ENCODE results near the gene SGMS1. TPM values are rescaled to one million over a fixed set of nuclear protein-coding genes. Genes with fewer than 3 reads are reported as not detected.

The SGMS1 gene
- total RNA-seq, 1 experiment from 2014 or later, result 20.4 TPM

DNA sequence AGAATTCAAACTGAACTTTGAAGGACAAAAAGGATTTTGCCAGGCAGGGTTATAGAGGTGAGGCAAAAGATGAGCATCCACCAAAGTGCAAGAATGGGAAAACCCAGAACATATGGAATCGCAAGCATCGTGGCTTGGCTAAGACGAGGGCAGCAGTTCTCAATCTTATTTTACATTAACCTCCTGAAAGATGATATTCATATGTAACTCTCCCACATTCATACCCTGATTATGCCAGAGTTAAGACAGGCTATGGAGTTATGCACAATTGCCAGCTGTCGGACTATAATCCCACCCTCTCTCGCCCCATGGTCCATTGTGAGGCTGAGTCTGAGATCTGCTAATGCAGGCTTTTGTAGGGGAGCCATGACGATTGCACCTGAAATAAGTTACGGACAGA is 351.2 kb downstream of the SGMS1 start:
- no peaks in the 10 kb centered on the region for H3K9me3 ChIP-seq (ENCODE audit: control insufficient read depth, low read depth, low read length)

More for the DNA sequence above, 351.2 kb downstream of the SGMS1 start:
- H3K27me3 ChIP-seq (ENCODE audit: insufficient read depth, low read length), result no peaks in the 10 kb centered on the region; the same call in 1 of the 2 replicates
- DNase-seq, result no peak
- TF ChIP-seq CTCF (conservative IDR thresholded peaks at IDR 0.05), result no peak
- no peak overlapping the region for H3K9ac ChIP-seq (ENCODE audit: extremely low read depth, insufficient read length, low read length)
- no peaks in the 10 kb centered on the region for H3K79me1 ChIP-seq (ENCODE audit: insufficient read depth, low read depth, low read length, poor library complexity, severe bottlenecking)
- peaks cover 11% of the 10 kb centered on the region for H3K27me3 Mint-ChIP-seq (ENCODE audit: low read depth)
- H3K4me1 ChIP-seq (ENCODE audit: insufficient read depth, low read length), result no peaks in the 10 kb centered on the region
- H3K27ac Mint-ChIP-seq, result no peak overlapping the region
- WGBS (ENCODE audit: extremely low coverage, insufficient read length, low lambda C conversion rate), result no CpG with 5 or more reads among the region's 7 CpGs
- H3K4me3 Mint-ChIP-seq, result no peak overlapping the region
- no peak overlapping the region for H4K5ac ChIP-seq (ENCODE audit: insufficient read length, low read depth, low read length)
- no peaks in the 10 kb centered on the region for H3K9me3 Mint-ChIP-seq
- no peak overlapping the region for H3K4me2 ChIP-seq (ENCODE audit: insufficient read depth, insufficient read length, low read length)
- H3K14ac ChIP-seq (ENCODE audit: insufficient read depth, low read length), result no peak overlapping the region
- no peak overlapping the region for H4K8ac ChIP-seq (replicated peaks; ENCODE audit: insufficient read length, low read depth, low read length)
- no peaks in the 10 kb centered on the region for H4K20me1 ChIP-seq (ENCODE audit: control insufficient read depth, insufficient read depth, insufficient read length)
- no peak overlapping the region for H2BK20ac ChIP-seq (ENCODE audit: low read depth, low read length, poor library complexity, severe bottlenecking)
- H2AK5ac ChIP-seq (ENCODE audit: insufficient read length, low read length), result no peak overlapping the region
- no peak overlapping the region for H2BK5ac ChIP-seq (ENCODE audit: insufficient read length, low read length)
- no peak overlapping the region for H3K18ac ChIP-seq (ENCODE audit: insufficient read length, low read depth, low read length)
- H3K23me2 ChIP-seq (ENCODE audit: insufficient read length, low read depth, low read length, poor library complexity, severe bottlenecking), result no peaks in the 10 kb centered on the region
- no peak overlapping the region for H4K91ac ChIP-seq (ENCODE audit: insufficient read length, low read depth, low read length)
- H2BK12ac ChIP-seq (ENCODE audit: insufficient read length, low read depth, low read length), result no peak overlapping the region
- H3T11ph ChIP-seq (ENCODE audit: low read length), result no peak overlapping the region
- no peaks in the 10 kb centered on the region for H3K36me3 Mint-ChIP-seq (ENCODE audit: insufficient read depth in 1 of 3, low read depth in 3 of 3)
- no peak overlapping the region for H2BK120ac ChIP-seq (ENCODE audit: low read depth, low read length, poor library complexity, severe bottlenecking)
- no peak overlapping the region for H3K56ac ChIP-seq (ENCODE audit: insufficient read length, low read depth, low read length)
- no peaks in the 10 kb centered on the region for H3K79me2 ChIP-seq (ENCODE audit: insufficient read depth, low read length)
- H3K4me1 Mint-ChIP-seq, result no peaks in the 10 kb centered on the region
- no peak overlapping the region for H3K27ac ChIP-seq (ENCODE audit: insufficient read length, low read depth, low read length)
- no peak overlapping the region for H3K23ac ChIP-seq (ENCODE audit: insufficient read length, low read depth, low read length)
- H2AFZ ChIP-seq (ENCODE audit: low read length), result no peak overlapping the region
- no peak overlapping the region for H3K4ac ChIP-seq (ENCODE audit: low read depth, low read length)
- no peak overlapping the region for H2BK15ac ChIP-seq (ENCODE audit: low read depth, low read length)
